GM12873 (cell line): Measurements from ENCODE around the gene ITGA11.

ENCODE experiments used
- TF ChIP-seq, protein P1 (sequence below): IDR thresholded peaks from 2 replicates; pipeline ENCODE4 v1.5.1; 2012; ENCODE audit warnings: low read depth, mild to moderate bottlenecking, moderate library complexity, low read length, control low read depth; ENCODE audit not compliant: insufficient read depth; ENCODE audit errors: missing control alignments

The ITGA11 gene

DNA sequence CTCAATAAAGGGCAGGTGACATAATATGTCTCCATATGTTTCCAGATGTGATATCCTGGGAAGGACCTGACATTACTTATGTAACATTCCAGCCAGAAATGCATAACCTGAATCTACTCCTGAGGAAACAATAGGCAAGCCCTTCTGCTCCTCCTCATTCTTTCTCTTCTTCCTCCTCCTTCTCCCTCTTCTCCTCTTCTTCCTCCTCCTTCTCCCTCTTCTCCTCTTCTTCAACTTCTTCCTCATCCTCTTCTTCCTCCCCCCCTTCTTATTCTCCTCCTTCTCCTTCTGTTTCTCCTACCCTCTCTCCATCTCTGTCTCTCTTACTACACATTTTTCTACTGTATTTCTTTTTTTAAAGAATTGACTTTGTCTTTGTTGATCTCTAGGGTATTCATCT is 43.5 kb upstream of the ITGA11 start:
- TF ChIP-seq, protein P1, sequence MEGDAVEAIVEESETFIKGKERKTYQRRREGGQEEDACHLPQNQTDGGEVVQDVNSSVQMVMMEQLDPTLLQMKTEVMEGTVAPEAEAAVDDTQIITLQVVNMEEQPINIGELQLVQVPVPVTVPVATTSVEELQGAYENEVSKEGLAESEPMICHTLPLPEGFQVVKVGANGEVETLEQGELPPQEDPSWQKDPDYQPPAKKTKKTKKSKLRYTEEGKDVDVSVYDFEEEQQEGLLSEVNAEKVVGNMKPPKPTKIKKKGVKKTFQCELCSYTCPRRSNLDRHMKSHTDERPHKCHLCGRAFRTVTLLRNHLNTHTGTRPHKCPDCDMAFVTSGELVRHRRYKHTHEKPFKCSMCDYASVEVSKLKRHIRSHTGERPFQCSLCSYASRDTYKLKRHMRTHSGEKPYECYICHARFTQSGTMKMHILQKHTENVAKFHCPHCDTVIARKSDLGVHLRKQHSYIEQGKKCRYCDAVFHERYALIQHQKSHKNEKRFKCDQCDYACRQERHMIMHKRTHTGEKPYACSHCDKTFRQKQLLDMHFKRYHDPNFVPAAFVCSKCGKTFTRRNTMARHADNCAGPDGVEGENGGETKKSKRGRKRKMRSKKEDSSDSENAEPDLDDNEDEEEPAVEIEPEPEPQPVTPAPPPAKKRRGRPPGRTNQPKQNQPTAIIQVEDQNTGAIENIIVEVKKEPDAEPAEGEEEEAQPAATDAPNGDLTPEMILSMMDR = no peak

DNA sequence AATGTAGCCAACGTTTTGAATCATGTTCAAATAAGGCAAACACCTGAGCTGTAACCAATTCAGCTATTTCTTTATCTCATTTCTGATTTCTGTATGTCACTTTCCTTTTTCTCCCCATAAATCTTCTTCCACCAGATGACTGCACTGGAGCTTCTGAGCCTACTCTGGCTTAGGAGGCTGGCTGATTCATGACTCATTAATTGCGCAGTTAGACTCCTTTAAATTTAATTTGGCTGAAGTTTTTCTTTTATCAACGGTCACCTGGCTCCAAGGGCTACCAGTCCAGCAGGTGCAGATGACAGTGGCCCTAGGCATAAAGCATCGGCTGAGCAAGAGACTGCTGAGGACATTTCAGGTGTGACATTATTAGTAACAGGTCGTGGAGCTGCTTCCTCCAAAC is 39.6 kb upstream of the ITGA11 start:
- TF ChIP-seq, protein P1 = no peak

DNA sequence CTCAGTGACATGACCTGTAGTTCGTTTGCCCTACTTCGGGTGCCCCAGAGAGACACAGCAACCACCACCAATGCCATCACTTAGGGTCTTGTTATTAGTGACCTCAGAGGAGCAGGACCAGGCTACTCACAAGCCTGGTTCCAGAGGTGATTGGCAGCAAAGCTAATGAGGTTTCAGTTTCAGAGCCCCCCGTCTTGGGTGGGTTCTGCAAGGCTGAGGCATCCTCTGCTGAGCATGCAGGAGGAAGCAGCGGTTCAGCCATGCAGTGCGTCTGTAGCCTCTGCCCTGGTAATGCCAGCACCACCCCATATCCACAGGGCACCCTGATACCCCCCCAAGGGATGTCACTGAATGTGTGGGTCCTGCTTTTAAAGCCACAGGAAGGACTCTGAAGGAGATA is 39.0 kb upstream of the ITGA11 start:
- TF ChIP-seq, protein P1 = no peak

DNA sequence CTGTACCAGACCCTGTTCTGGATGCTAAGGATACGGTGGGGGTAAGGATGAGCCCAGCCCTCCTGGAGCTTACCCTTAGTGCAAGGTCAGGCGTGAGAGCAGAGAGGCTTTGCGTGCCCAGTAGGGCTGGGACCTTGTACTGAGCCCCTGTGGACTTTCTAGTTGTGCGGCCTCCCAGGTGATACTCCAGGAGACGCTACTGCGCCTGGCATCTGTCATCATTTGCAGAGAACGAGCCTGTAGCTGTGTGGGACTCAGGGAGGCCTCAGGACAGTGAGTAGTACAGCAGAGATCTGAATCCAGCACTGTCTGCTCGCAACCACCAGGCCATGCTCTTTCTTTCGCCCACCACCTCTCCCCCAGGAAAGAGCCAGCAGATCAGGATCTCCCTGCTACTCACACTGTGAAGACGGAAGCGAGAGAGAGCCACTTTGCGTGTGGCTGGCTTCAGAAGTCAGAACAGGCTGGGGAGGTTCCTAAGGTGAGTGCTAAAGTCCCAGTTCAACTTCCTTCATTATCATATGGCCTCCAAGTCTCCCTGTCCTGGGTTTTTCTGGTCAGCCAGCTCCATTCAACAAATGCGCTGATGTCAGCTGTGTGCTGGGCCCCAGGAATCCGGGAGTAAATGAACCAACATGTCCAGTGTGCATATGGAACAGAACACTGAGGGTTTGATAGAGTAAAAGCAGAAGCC is 38.2 kb upstream of the ITGA11 start:
- TF ChIP-seq, protein P1 = no peak

DNA sequence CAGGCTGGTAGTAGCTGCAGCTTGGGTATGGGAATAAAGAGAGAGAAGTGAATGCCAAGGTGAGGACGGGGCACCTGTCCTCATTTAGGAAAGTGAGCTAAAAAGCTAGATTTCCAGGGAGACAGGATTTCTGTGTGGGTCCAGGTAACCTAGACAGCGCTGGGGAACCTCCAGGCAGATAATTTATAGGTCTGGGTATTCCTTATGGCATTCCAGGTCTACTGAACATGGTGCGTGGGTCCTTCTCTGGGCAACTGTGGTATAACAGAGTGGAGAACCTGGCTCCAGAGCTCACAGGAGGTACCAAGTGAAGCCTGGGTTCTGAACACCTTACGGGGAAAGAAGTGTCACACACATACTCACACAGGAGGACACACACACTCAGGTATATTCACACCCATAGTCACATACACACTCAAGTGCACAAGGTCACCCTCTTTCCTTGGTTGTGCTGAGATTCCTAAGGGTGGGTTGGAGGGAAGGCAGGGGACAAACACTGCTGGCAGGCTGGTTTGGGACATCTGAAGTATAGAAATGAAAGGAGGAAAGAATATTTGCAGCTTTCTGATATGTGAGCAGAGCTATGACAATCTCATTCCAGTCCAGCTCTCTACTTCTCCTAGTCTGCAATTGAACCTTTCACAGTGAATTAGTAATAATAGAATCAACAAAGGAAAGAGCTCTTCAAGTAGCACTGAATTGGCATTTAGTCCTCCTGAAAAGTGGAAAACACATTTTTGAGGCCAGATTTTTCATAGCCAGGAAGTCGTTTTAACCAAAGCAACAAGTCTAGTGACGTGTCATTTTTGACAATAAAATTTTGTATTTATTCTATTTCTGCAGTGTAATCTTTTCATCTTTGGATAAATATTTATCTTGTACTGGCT is 37.4 kb upstream of the ITGA11 start:
- TF ChIP-seq, protein P1 = no peak

DNA sequence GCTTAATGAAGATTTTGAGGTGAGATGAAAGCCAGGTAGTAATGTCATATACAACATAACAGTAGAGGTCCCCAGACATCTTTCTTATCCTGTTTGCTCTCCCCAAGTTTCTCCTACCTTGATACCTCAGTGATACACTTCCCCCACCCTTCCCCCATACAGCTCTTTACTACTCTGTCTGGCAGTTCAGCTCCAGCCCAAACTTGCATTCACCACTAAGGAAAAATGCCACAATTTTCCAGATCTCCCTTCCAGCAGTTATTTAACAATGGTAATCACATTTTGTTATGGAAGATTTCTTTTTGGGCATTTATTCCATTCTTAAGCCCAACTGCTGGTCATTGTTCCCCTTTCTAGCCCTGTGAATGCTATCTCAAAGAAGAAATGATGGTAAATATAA is 34.9 kb upstream of the ITGA11 start:
- TF ChIP-seq, protein P1 = no peak

DNA sequence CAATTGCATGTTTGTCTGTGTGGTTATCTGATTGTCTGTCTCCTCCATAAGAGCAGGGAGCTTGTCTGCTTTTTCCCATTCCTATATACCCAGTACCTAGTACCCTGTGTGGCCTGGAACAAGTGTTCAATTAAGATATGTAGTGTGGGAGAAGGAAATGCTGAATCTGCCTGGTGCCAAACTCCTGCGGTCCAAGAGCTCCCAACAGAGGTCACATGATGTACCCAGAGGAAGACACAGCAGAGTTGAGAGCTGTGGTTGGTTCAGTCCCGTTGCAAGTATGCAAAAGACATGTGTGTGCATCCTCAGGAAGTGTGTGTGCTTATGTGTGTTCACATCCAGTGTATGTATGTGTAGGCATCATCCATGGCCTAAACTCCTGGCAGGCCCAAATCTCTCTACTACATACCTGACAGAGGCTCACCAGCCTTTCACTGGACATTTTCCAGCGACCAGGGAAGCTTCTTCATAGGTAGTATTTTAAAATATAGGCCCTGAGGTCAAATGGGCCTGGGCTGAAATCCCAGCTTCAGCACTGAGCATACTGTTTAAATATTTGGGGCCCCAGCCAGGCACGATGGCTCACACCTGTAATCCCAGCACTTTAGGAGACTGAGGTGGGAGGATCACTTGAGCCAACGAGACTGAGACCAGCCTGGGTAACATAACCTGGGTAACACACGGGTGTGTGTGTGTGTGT is 34.0 kb upstream of the ITGA11 start:
- TF ChIP-seq, protein P1 = no peak
